HG03354 (cell line): Measurements from ENCODE around the gene ERG28.
"Not testable (repeated sequence)": the region's sequence is repeated elsewhere in the genome, so short reads cannot be mapped to it uniquely, and the experiment has no call there.

ENCODE experiments used
- ATAC-seq: cut with Tn5 transposase; IDR thresholded peaks from one replicate; pipeline ENCODE4 v1.9.1; 2021; ENCODE audit warnings: mild to moderate bottlenecking; ENCODE audit not compliant: unreplicated experiment, poor library complexity, severe bottlenecking

ERG28 gene

DNA sequence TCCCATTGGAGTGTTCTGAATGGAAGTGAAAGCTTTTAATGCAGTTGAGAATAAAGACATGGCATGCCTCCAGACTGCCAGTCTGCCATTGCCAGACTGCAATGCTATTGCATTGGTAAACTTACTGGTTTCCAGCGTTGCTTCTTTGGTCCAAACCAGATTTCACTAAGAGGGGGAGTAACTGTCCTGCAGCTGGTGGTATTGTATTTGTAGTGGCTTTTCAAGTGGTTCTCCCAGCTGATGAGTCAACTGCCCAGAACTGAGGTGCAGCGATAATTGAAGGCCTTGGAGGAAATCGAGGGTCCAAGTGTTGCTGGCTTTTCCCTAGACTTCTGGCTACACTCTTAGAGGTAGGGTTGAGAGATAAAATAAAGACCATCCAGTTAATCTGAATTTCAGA is 31.9 kb downstream of the ERG28 start:
- no peak for ATAC-seq

DNA sequence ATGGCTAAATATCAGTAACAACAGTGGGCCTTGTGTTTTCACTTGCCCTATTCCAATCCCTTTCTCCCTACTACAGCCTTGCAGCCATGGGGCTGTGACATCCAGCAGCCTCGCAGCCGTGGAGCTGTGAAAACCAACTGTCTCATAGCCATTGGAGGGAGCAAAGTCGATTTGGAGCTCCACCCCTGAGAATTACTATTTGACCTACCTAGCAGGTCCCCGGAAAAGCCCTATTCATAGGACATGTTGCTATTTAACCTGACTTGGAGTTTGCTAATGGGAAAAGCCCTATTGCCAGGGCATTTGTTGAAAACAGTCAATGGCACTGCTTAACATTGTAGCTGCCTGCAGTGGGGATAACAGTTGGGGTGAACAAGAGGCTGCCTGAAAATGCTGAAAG is 33.3 kb downstream of the ERG28 start:
- ATAC-seq = no peak

DNA sequence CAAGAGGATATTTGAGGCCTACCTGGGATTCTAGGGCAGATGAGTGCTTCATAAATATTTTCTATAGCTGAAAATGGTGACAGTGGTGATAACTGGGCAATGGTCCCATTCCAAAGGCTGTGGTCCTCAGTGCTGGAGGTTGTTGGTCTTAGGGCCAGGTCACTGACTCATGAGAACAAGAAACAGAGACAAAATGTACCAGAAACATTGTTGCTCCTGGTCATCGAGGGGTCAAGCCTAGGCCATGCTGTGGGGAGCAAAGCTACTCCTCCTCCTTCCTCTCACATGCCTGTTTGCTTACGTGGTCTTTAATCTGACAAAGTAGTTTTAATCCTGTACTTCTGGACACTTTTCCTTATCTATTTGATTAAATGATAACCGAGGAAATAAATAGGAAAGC is 33.8 kb downstream of the ERG28 start:
- no peak for ATAC-seq

DNA sequence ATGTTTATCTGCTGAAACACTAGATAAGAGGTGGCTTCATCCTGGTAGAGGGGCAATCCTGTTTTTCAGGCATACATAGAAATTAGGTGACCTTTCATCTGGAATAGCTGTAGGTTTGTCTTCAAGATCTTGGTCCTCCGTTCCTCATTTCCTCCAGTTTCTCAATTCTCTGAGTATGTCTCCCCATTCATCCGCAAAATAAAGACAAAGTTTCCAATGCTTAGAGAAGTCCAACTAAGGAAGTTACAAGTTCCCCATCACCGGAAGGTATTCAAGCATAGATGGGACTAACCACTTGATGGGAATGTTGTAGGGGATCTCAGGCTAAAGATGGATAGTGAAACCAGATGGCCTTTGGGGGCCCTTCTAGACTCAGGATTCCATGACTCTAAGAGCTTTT is 34.3 kb downstream of the ERG28 start:
- no peak for ATAC-seq

DNA sequence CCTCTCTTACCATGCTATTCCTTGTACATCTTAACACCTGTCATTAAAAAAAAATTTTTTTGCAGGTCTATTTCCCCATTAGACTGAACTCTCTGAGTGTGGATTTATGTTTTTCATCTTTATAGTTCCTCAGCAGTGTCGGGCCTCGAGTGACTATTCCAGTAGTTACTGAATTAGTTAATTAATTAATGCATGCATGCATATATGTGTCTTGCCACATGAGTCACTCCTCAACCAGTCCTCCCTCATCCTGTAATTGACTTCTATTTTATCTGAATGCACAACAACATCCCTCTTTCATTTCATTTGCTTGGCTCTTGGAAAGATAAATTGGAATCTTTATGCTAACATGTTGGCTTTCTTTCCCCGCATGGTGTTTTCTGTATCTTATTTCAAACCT is 35.6 kb downstream of the ERG28 start:
- ATAC-seq = no peak

DNA sequence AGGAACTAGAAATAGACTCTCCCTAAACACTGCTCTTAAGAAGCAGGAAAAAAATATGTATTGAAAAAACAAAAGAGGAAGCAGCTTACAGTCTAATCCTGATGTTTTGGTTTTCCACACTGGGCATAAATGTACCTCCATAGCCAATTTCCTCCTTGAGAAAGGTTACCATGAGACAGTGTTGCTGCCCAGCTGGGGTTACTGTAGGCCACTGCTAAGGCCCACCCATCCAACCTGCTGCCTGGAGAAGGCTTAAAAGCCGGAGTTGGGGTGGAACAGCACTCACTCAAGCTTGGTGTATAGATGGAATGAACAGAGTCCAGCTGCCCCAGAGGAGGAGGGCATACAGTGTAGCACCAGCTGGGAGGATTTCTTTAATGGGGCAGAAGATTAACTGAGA is 41.1 kb downstream of the ERG28 start:
- no peak for ATAC-seq

- no peak for ATAC-seq
Measured at GRCh38 chr14:75615200-75615599, 45.5 kb downstream of the ERG28 start.

DNA sequence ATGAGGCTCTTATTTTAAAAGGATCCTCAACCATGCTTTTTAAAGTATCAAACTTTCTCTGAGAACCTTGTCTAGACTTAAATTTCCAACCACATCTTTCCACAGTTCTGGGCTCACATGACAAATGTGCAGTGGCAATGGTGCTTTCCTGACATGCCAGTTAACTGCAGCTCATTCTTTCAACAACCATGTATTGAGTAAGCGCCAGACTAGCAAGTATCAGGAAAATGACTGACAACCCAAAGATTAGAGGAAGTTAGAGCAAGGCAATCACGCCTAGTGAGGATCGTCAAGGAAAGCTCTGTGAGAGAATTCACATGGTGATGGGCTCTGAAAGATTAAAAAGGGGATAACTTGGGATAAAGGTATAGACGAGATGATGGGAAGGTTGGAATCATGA is 46.5 kb downstream of the ERG28 start:
- ATAC-seq = no peak

DNA sequence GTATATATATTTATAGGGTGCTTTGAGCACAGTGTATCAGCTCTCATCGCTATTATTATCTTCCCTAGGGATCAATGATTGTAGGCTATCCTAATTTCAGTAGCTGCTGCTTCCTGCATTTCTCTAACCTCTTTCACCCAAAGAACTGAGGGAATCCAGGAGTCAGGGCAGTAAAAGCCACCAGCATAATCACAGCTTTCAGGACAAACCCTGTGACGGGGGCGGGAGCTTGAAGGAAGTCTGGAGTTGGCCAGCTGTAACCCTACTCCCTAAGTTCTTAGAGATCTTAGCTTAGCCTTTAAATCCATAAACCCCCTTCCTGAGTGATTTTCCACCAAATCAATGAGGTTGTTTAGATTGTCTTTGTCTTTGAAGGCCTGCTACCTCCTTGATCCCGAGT is 48.5 kb downstream of the ERG28 start:
- no peak for ATAC-seq

- ATAC-seq = no peak
Measured at GRCh38 chr14:75610834-75611233, 49.8 kb downstream of the ERG28 start.

- no peak for ATAC-seq
Measured at GRCh38 chr14:75609606-75610475, 50.8 kb downstream of the ERG28 start.

GRCh38 chr14:75609116-75609515 is 51.6 kb downstream of the ERG28 start:
- ATAC-seq = no peak

DNA sequence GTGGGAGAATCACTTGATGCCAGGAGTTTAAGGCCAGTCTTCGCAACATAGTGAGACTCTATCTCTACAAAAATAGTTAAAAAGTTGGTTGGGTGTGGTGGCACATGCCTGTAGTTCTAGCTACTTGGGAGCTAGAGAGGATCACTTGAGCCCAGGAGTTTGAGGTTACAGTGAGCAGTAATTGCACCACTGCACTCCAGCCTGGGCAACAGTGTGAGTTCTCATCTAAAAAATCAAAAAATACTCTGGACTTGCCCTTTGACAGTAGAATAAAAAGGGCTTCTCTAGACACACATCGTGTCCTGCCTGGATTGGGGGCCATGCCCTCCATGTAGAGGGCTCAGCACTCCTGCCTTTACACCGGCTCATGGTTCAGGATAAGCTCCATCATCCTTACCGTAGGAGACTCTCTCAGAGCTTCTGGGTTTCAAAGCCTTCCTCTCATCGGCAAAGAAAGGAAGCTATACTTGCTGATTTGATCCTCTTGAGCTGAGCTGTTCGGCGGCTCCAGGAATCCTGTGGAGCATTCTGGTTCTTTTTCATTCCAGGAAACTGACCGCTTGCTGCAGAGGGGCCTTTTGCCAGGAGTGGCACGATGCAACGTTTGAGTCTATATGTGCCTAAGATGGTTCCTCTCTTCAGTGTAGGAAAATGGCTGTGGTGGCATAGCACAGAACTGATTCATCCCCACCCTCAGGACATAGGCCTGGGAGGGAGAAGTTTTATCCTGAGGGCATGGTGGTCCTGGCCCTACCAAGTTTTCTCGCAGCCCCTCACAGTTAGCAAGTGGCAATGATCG is 52.6 kb downstream of the ERG28 start:
- ATAC-seq = no peak

DNA sequence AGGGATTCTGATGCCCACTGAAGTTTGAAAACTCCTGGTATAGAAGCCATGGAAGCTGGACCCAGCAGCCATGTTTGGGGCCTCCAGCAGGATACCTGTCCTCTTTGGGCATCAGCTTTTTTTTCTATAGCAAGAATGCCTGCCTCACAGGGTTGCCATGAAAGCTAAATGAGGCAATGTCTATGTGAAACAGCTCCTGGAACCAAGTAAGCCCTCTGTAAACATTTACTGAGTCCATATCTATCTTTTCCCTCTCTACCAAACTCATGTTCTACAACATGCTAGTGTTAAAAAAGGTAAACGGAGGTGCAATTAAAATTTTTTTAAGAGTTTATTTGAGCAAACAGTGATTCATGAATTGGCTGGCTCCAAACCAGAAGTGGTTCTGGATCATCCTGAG is 53.6 kb downstream of the ERG28 start:
- ATAC-seq = no peak

DNA sequence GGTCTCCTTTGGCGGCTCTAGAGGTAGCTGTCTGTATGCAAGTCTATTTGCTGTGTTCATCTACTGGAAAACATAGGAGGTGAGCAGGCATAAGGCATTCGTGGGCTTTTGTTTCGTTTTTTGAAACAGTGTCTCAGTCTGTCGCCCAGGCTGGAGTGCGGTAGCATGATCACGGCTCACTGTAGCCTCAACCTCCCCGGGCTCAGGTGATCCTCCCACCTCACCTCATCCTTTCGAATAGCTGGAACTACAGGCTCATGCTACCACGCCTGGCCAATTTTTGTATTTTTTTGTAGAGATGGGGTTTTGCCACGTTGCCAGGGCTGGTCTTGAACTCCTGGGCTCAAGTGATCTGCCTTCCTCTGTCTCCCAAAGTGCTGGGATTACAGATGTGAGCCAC is 54.8 kb downstream of the ERG28 start:
- no peak for ATAC-seq

GRCh38 chr14:75604979-75605851 is 55.5 kb downstream of the ERG28 start:
- ATAC-seq = no peak

DNA sequence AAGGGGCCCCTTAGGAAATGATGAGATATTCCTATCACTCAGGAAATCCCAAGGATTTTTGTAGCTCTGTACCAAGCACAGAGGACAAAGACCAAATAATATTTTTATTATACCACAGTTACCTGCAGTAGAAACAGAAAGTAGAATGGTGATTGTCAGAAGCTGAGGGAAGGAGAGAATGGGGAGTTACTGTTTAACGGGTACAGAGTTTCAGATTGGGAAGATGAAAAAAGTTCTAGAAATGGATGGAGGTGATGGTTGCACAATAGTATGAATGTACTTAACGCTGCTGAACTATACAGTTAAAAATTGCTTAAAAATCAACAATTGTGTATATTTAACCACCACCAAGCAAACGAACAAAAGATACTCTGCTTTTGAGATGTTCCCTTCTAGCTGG is 58.2 kb downstream of the ERG28 start:
- ATAC-seq = no peak

DNA sequence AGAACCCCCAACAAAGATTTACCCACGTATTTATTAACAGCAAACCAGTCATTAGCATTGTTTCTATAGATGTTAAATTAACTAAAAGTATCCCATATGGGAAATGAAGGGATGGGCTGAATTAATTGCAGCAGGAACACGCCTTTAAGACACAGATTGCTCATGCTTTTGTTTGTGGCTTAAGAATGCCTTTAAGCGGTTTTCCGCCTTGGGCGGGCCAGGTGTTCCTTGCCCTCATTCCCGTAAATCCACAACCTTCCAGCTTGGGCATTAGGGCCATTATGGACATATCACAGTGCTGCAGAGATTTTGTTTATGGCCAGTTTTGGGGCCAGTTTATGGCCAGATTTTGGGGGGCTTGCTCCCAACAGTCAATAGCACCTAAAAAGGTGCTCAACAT is 59.6 kb downstream of the ERG28 start:
- not testable (repeated sequence) for ATAC-seq

- ATAC-seq = not testable (repeated sequence)
Measured at GRCh38 chr14:75600100-75600499, 60.6 kb downstream of the ERG28 start.
